GM19324 (cell line): ENCODE measurements around the gene ENO3.

Experiments
- ATAC-seq: cut with Tn5 transposase; IDR thresholded peaks from one replicate; pipeline ENCODE4 v1.9.1; 2021; ENCODE audit warnings: mild to moderate bottlenecking, moderate library complexity; ENCODE audit not compliant: unreplicated experiment, low FRiP score

The ENO3 gene

GRCh38 chr17:4999430-5000093, 48.6 kb downstream of the ENO3 start:
- no peak for ATAC-seq

GRCh38 chr17:5000237-5000639, 49.3 kb downstream of the ENO3 start:
- no peak for ATAC-seq

GRCh38 chr17:5002121-5002788, 51.3 kb downstream of the ENO3 start:
- no peak for ATAC-seq

GRCh38 chr17:5003214-5003867, 52.4 kb downstream of the ENO3 start:
- no peak for ATAC-seq
